DLD1 (cell line): ENCODE measurements around the gene GSTM2.
"Not testable (repeated sequence)": the region's sequence is repeated elsewhere in the genome, so short reads cannot be mapped to it uniquely, and the experiment has no call there.

Experiments used
- in situ Hi-C: cut with HindIII; loops from 2 replicates; pipeline ENCODE4 v1.10.0; 2017; ENCODE audit warnings: low sequenced_read_pairs

GSTM2 gene

DNA sequence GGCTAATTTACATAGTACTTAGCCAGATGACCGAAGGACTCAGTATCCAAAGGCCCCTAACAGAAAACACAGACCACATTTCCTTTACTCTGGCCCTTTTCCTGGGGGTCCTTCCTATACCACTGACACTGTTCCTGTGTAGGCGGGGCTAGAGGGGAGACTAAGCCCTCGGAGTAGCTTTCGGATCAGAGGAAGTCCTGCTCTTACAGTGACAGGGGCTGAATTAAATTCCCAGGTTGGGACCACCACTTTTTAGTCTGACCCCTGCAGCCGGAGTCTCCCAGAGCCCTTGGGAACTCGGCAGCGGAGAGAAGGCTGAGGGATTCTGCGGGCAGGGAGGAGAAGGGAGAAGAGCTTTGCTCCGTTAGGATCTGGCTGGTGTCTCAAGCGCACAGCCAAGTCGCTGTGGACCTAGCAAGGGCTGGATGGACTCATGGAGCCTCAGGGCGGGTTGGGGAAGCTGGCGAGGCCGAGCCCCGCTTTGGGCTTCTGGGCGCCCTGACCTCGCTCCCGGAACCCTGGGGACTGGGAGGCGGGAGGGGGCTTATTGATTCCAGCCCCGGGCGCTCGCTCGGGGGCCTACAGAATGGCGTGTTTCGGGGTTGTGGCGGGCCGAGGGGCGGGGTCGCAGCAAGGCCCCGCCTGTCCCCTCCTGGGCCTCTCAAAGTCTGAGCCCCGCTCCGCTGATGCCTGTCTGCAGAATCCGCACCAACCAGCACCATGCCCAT lies 43.9 kb downstream of the GSTM2 start, which contains the start of gene GSTM5:
GSTM5 (plus strand) TSS at position 659 of the 728 bp plus-strand sequence; CDS start at position 721, 62 bp downstream.
- in situ Hi-C loops = not testable (repeated sequence)

DNA sequence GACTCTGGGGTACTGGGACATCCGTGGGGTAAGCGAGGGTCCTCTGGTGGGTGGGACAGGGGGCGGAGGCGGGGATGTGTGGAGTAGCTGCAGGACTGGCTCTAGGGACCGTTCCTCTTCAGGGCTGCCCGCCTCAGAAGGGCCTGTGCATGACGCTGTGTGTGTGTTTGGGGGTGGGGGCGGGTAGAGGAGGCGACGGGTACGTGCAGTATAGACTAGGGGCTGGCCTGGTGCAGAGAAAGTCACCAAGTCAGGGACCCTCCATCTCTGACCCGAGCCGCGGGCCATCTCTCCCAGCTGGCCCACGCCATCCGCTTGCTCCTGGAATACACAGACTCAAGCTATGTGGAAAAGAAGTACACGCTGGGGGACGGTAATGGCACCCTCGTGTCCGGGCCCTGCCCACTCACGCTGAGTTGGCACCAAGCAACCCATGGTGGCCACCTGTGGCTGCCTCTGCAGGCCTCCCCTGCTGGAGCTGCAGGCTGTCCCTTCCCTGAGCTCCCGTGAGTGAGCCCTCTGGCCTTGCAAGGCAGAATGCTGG lies 44.5 kb downstream of the GSTM2 start:
- in situ Hi-C loops = no loop called here

DNA sequence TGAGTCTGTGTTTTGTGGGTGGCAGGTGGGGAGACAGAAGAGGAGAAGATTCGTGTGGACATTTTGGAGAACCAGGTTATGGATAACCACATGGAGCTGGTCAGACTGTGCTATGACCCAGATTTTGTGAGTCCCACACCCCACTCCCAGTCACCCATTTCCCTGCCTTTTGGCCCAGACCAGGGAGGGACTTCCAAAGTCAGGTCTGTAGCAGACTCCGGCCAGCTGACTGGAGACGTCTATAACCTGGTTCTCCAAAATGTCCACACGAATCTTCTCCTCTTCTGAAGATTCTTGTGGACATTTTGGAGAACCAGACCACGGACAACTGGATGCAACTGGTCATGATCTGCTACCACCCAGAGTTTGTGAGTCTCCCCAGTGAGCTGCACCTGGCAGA lies 45.8 kb downstream of the GSTM2 start:
- in situ Hi-C loops = no loop called here

DNA sequence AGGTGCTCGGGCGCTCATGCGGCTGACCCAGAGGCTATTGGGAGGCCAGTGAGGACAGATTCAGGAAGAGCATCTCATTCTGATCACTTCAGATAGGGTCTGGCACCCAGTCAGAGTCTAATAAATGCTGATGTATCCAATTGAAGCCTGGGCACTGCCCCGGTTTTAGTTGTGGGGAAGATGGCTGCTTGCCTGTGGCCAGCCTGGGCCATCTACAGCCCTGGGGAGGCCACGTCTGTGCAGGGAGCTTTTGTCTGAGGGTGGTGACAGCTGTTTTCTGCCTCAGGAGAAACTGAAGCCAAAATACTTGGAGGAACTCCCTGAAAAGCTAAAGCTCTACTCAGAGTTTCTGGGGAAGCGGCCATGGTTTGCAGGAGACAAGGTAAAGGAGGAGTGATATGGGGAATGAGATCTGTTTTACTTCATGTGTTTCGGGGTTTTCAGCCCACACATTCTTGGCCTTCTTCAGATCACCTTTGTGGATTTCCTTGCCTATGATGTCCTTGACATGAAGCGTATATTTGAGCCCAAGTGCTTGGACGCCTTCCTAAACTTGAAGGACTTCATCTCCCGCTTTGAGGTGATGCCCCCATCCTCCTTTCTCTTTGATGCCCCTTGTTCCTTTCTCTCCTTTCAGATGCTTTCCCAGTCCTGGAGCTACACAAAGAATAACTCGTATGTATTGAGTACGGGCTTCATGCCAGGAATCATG lies 47.0 kb downstream of the GSTM2 start:
- in situ Hi-C loops = no loop called here

DNA sequence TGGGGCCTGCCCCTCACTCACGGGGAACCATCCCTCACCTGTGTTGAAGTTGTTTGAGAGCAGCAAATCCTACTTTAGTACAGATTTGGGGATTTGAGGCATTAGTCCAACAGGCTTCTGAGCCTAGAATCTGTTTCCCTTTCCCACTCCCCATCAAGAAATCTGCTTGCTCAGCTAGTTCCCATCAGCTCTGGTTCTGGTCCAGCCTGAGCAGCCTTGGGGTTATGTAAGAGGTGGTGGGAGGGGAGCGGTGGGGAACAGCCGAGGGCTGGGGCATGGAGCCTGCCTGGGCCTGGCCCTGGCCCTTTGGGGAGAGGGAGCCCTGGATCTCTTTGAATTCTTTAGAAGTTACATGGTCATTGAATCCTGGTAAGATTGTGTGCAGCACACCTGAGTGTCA lies 48.3 kb downstream of the GSTM2 start:
- in situ Hi-C loops = no loop called here

DNA sequence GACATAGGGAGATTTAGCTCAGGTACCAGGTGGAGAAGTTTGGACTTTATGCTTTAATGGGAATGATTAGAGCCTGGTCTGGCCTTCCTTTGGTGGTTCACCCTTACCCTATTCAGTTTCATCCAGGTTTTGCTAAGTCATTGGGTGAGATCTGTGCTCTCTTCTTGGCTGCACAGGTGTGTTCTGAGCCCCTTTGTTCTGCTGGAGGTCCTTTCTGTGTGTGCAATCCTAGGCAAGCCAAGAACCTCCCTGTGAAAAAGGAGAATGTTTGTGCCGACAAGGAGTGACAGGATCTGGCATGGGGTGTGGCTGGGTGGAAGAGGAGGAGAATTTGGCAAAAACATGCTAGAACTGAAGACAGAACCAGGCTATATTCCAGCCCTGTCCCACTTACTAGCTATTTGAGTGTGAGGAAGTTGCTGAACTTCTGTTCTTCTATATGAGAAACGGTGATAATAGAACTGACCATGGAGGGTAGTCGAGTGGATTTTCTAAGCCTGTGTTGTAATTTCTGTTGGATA lies 48.8 kb downstream of the GSTM2 start:
- in situ Hi-C loops = no loop called here

DNA sequence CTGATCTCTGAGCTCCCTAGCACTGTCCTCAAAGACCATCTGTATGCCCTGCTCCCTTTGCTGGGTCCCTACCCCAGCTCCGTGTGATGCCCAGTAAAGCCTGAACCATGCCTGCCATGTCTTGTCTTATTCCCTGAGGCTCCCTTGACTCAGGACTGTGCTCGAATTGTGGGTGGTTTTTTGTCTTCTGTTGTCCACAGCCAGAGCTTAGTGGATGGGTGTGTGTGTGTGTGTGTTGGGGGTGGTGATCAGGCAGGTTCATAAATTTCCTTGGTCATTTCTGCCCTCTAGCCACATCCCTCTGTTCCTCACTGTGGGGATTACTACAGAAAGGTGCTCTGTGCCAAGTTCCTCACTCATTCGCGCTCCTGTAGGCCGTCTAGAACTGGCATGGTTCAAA lies 49.9 kb downstream of the GSTM2 start:
- in situ Hi-C loops = no loop called here

DNA sequence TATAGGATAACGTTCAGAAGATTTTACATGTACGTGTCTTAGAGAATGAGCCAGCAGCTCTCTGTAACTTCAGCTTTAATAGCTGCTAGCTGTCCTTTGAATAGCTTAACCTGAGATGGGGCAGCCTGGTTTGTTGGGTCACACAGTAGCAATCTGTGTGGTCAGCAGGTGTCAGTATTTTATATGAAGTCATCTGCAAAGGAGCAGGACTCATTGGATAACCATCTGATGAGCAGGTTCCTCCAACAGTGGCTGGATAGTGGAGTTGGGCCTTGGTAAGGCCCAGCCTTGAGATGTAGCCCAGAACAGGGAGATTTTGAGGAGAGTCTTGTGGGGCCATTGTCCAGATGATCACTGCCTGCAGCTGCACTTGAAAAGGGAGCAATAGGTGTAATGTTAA lies 50.6 kb downstream of the GSTM2 start:
- in situ Hi-C loops = no loop called here

DNA sequence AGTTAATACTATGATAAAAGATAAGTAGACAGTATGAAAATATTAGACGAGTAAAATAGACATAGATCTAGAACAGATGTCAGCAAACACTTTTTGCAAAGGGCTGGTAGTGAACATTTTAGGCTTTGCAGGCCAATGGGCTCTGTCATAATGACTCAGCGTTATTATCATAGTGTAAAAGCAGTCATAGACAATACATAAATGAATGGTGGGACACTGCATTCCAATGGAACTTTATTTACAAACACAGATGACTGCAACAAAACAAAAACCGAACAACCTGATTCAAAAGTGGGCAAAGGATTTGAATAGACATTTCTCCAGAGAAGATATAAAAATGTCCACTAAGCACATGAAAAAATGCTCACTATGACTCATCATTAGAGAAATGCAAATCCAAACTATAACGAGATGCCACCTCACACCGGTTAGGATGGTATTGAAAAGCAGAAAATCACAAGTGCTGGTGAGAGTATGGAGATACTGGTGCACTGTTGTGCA lies 51.5 kb downstream of the GSTM2 start:
- in situ Hi-C loops = no loop called here

DNA sequence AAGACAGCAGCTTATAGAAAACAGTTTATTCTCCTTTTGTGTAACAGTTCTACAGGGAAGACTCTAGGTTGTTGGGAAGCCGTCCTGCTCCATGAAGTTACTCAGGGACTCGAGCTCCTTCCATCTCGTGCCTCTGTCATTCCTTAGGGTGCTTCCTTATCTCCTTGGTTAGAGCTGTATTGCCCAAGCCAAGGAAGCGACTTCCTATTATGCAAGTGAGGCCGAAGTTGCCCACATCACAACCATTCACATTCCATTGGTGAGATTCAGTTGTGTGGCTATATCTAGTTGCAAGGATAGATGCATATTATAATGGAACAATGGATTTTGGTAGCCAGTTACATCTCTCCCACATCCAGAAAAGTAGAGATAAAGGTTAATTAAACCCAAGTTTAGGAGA lies 53.2 kb downstream of the GSTM2 start:
- in situ Hi-C loops = no loop called here

DNA sequence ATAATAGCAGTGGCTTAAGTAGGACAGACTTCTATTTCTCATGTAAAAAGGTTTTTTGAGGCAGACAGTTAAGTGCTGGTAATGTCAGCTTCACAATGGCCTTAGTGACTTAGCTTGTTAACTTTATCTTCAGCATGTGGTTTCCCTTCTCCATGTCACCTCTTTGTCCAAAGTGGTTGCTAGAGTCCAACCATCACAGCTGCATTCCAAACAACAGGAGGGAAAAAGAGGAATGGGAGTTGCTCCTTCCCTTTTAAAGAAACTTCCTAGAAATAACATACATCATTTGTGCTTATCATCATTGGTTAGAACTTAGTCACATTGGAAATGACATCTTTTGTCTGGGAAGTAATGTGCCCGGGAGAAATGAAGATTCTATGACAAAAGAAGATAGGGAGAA lies 54.1 kb downstream of the GSTM2 start:
- in situ Hi-C loops = no loop called here

DNA sequence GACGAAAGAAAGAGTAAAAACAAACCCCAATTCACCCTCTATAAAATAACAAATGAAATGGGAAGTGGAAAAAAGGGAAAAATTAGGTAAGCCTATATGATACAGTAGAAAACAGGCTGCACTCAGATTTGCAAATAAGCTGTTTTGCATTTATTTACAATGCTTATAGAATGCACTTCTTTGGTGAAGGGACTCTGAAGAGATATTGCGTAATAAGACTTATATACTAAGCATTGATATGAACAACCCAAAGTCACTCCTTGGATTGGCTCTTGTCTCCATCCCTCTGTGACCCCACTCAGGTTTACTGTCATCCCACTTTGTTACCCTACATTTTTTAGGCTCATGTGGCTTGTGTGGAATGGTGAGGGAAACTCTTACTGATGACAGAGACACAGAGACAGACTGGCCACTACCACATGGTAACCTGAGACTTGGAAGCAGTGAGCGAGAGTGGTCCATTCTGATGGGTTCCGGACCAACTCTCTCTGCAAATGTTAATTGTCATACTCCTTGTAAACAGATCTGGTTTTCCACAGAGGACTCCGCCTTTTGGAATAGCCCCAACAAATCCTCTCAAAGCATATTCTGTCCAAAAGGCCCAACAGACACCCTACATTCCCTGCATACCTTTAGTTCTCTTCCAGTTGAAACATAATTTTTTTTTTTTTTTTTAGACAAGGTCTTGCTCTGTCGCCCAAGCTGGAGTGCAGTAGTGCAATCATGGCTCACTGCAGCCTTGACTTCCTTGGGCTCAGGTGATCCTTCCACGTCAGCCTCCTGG lies 55.2 kb downstream of the GSTM2 start:
- in situ Hi-C loops = no loop called here
